ENCODE data around the gene AREG.

Gene AREG

DNA sequence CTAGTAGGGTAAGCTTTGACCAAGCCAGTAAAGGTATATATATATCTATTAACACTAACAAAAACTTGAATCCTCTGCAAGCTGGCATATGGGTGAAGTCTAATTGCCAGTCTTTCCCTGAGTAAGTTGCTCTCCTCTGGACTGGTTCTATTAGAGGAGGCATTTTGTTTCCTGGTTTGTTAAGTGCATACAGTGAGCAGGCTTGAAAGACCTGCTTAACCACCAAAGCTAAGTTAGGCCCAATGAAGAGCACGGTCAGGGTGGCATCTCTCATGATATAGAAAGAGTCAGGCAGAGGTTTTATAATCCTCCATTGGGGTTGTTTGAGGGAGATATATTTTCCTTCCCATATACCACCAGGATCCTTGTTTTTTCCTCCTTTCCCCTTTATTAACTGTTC is 9.6 kb upstream of the AREG start:
- Histone ChIP-seq H3K4me1 (ENCODE audit: insufficient read depth, low read length, poor library complexity, severe bottlenecking) (no peaks in the 10 kb centered on the region), H3K79me2 (ENCODE audit: insufficient read depth, low read length) (no peaks in the 10 kb centered on the region), H3K4me2 (ENCODE audit: low read depth, low read length, poor library complexity, severe bottlenecking) (no peak overlapping the region), H3F3A (ENCODE audit: low read depth) (no peaks in the 10 kb centered on the region), H3K9ac (ENCODE audit: low read depth, low read length, poor library complexity, severe bottlenecking) (no peak overlapping the region), H3K9me2 (replicated peaks; ENCODE audit: low read depth, low read length) (no peaks in the 10 kb centered on the region), H3K27me3 (ENCODE audit: insufficient read depth, low read length, poor library complexity, severe bottlenecking) (no peaks in the 10 kb centered on the region), H3K9me3 (ENCODE audit: insufficient read depth, low read depth, low read length) (no peaks in the 10 kb centered on the region), H2AFZ (ENCODE audit: low read length) (no peak overlapping the region), H4K20me1 (ENCODE audit: insufficient read depth, low read length, poor library complexity, severe bottlenecking) (no peaks in the 10 kb centered on the region), H3K36me3 (ENCODE audit: insufficient read depth, low read length) (no peaks in the 10 kb centered on the region), H3K4me3 (ENCODE audit: low read length, poor library complexity, severe bottlenecking) (no peak overlapping the region)
- TF ChIP-seq EZH2phosphoT487 (IDR thresholded peaks at IDR 0.05; ENCODE audit: borderline replicate concordance) (no peak), CTCF (conservative IDR thresholded peaks at IDR 0.05; ENCODE audit: low read length) (no peak)

GRCh38 chr4:74437866-74438265 is 7.1 kb upstream of the AREG start:
- no peaks in the 10 kb centered on the region for H3K4me1 ChIP-seq (ENCODE audit: insufficient read depth, low read length, poor library complexity, severe bottlenecking)
- H3K9me3 ChIP-seq (ENCODE audit: insufficient read depth, low read depth, low read length) = no peaks in the 10 kb centered on the region
- no peak overlapping the region for H2AFZ ChIP-seq (ENCODE audit: low read length)
- TF ChIP-seq EZH2phosphoT487 (IDR thresholded peaks at IDR 0.05; ENCODE audit: borderline replicate concordance) (no peak), CTCF (conservative IDR thresholded peaks at IDR 0.05; ENCODE audit: low read length) (no peak)
- H3K4me2 ChIP-seq (ENCODE audit: low read depth, low read length, poor library complexity, severe bottlenecking) = no peak overlapping the region
- no peaks in the 10 kb centered on the region for H4K20me1 ChIP-seq (ENCODE audit: insufficient read depth, low read length, poor library complexity, severe bottlenecking)
- no peaks in the 10 kb centered on the region for H3K79me2 ChIP-seq (ENCODE audit: insufficient read depth, low read length)
- no peak overlapping the region for H3K4me3 ChIP-seq (ENCODE audit: low read length, poor library complexity, severe bottlenecking)
- no peak overlapping the region for H3K9ac ChIP-seq (ENCODE audit: low read depth, low read length, poor library complexity, severe bottlenecking)
- H3F3A ChIP-seq (ENCODE audit: low read depth) = no peaks in the 10 kb centered on the region
- H3K36me3 ChIP-seq (ENCODE audit: insufficient read depth, low read length) = no peaks in the 10 kb centered on the region
- no peaks in the 10 kb centered on the region for H3K9me2 ChIP-seq (replicated peaks; ENCODE audit: low read depth, low read length)
- no peaks in the 10 kb centered on the region for H3K27me3 ChIP-seq (ENCODE audit: insufficient read depth, low read length, poor library complexity, severe bottlenecking)

GRCh38 chr4:74438661-74439060 is 6.3 kb upstream of the AREG start:
- no peak overlapping the region for H3K4me2 ChIP-seq (ENCODE audit: low read depth, low read length, poor library complexity, severe bottlenecking)
- TF ChIP-seq EZH2phosphoT487 (IDR thresholded peaks at IDR 0.05; ENCODE audit: borderline replicate concordance) (no peak), CTCF (conservative IDR thresholded peaks at IDR 0.05; ENCODE audit: low read length) (no peak)
- H3K9me2 ChIP-seq (replicated peaks; ENCODE audit: low read depth, low read length) = no peaks in the 10 kb centered on the region
- H3K36me3 ChIP-seq (ENCODE audit: insufficient read depth, low read length) = no peaks in the 10 kb centered on the region
- no peaks in the 10 kb centered on the region for H3K27me3 ChIP-seq (ENCODE audit: insufficient read depth, low read length, poor library complexity, severe bottlenecking)
- H3K9me3 ChIP-seq (ENCODE audit: insufficient read depth, low read depth, low read length) = no peaks in the 10 kb centered on the region
- H3K4me3 ChIP-seq (ENCODE audit: low read length, poor library complexity, severe bottlenecking) = no peak overlapping the region
- no peaks in the 10 kb centered on the region for H3F3A ChIP-seq (ENCODE audit: low read depth)
- no peak overlapping the region for H3K9ac ChIP-seq (ENCODE audit: low read depth, low read length, poor library complexity, severe bottlenecking)
- H2AFZ ChIP-seq (ENCODE audit: low read length) = no peak overlapping the region
- H4K20me1 ChIP-seq (ENCODE audit: insufficient read depth, low read length, poor library complexity, severe bottlenecking) = no peaks in the 10 kb centered on the region
- H3K79me2 ChIP-seq (ENCODE audit: insufficient read depth, low read length) = no peaks in the 10 kb centered on the region
- H3K4me1 ChIP-seq (ENCODE audit: insufficient read depth, low read length, poor library complexity, severe bottlenecking) = no peaks in the 10 kb centered on the region
